HG03108 (cell line): ENCODE data around the gene HUS1B.

ENCODE experiments used
- ATAC-seq: cut with Tn5 transposase; IDR thresholded peaks from one replicate; pipeline ENCODE4 v1.9.1; 2021; ENCODE audit warnings: moderate library complexity; ENCODE audit not compliant: unreplicated experiment

Gene HUS1B

DNA sequence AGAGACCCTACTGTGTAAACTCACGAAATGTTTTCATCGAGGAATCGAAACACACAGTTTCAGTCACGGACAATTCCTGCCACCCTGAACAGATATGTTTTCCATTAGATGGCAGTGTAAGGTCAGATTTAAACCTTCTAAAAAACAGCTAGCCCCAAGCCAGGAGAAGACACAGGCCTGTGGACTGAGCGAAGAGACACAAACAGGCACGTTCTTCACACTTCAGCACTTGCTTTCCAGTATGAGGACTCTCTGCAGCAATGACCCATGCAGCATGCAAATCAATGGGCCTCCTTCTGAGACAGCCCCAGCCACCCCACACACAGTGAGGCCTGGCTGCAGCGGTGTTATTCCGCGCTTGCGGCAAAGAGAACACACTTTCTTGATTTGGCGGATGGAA lies 31.9 kb downstream of the HUS1B start:
- no peak for ATAC-seq

DNA sequence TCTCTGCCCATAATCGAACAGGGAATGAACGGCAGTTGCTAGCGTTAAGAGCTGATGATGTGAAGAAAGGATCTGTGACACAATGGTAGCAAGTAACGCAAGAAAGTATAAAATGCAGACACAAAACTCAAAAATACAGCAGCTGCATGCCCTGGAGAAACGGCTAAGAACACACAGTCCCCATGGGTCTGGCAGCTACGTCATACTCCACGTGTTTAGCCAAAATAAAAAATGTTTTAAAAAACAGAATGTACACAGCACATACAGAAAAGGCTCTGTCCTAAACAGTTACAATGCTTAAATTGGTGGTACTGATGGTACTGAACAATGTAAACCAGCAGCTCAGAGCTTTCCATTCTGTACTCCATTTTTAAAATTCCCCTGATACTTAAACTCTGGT lies 34.4 kb downstream of the HUS1B start:
- no peak for ATAC-seq

DNA sequence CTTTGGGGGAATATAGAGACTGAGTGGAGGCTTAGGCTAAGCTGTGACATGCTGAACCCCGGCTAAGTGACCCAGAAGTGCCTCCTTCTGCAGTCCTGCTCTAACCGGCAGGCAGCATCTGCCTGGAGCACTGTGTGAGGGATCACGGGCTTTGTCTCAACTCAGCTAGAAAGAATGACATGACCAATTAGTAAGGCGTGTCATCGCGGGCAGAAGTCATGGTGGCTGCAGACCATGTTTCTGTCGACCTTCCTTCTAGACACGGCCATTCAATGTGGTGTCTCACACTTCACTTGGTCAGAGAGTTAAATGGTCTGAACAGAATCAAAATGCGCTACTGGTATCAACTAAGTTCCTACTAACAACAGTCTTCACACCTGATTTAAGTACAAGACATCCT lies 35.0 kb downstream of the HUS1B start:
- no peak for ATAC-seq

DNA sequence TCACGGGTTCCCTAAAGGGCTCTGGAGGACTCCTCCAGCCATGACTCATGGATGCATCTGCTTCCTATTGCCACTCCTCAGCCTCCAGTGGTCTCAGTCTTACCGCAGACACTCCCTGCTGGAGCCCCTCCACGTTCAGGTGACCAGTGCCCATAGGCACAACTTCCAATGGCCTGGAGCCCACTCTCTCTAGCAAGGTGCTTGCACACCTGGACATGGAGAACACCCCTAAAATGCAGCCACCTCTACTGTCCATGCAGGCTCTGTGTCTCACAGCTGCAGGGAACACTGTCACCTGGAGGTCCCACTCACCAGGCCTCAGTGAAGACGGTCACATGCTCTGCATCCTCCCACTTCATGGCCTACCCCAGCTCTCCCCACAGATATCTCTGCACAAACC lies 36.0 kb downstream of the HUS1B start:
- no peak for ATAC-seq

DNA sequence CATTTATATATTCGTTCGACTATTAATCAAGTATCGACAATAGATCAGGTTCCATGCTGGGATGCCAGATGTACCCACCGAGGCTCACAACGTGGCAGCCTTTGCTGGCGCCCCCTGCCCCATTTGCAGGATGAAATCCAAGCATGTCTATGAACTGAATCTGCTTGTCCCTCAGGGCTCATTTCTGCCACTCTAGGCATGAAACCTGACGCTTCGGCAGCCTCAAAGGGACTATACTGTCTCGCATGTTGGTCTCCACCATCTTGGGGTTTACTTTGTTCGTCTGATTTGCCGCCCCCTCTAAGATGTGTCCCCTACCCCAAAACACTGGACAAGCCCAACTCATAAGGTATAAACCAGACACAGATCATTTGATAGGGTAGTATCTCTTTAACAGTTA lies 36.7 kb downstream of the HUS1B start:
- ATAC-seq, result no peak

DNA sequence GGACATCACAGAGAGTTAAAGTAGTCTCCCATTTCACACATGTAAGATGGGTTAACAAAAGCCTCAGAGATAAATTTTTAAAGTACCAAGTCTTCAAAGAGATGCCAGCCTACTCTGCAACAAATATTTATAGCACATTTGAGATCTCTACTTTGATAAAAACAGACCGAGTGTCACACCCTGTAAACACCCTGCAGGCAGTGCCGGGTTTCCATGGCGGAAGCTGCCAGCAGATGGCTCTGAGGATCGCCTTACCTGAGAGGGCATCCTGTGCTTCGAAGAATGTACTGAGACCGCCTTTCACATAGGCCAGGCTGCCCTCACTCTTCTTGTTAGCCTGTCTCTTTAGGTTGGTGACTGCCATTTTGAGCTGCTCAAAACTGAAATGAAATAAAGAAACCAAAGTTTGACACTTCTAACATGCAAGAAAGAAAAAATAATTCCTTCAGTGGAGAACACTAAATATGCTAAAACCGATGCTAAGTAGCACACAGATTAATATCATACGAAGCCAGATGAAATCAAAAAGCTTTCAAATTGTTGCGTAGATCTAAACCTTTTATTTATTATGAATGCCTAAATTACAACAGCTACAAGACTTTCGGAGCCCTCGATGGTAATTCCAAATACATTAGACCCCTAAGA lies 39.3 kb downstream of the HUS1B start:
- no peak for ATAC-seq

DNA sequence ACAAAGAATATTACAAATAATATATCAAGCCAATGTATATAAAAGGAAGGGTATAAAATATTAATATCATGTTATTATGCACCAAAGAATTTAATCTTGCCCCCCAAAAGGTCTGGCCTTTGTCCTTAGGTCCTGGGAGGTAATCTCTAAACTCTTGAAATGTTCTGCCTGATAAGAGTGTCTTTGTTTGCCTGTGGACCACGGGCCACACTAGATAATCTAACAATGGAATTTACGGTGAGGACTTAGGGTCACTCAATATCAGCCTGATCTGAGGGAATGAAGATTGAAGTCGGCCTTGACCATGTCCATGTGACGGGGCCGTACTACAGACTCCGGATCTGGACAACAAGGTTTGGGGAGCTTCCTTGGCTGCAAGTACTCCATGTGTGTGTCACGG lies 42.9 kb downstream of the HUS1B start:
- no peak for ATAC-seq

DNA sequence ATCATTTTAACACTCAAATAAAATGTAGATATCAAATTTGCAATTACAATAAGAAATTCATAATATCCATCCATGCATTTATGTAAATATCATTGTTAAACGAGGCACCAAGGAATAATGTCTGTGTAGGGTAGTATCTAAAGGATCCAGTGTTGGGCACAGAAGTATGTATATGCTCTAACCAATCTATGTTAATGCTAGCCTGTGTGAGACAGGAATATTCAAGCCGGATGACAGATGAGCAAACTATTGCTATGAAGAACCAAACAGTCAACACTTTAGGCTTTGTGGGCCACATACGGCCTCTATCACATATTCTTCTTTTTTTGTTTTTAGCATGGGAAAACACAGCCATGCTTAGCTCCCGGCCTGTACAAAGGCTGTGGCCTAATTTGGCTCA lies 45.0 kb downstream of the HUS1B start:
- no peak for ATAC-seq

DNA sequence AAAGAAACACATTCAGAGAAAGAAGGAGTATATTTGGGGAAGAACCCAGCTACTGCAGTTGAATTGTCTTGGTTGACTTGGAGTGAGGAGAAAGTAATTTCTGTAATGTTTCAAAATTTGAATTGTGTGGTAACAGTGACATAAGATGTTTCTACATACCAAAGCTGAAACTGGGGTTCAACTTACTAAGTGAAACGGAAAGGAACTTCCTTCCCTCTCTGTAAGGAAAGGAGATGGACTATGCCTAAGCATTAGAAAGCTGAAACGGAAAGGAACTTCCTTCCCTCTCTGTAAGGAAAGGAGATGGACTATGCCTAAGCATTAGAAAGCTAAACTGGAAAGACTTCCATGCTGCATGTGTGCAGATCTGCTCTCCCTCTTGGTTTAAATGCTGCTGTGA lies 46.0 kb downstream of the HUS1B start:
- ATAC-seq, result no peak

DNA sequence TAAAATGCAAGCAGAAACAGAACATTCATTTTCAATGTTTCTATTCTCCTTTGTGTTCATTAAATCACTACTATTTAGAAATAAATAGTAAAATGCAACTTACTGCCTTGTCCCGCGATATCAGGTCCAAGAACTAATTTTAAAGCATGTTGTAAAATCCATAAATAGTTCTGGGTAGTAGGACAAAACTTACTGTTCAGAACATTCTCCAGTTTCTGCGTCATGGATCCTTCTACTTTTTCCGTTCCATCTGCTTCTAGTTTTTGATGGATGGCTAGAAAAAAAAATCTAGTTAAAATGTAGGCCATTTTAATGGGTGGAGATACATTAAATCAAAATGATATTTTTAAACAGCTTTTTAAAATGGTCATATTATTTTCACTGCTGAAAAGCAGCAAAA lies 47.0 kb downstream of the HUS1B start:
- ATAC-seq, result no peak

DNA sequence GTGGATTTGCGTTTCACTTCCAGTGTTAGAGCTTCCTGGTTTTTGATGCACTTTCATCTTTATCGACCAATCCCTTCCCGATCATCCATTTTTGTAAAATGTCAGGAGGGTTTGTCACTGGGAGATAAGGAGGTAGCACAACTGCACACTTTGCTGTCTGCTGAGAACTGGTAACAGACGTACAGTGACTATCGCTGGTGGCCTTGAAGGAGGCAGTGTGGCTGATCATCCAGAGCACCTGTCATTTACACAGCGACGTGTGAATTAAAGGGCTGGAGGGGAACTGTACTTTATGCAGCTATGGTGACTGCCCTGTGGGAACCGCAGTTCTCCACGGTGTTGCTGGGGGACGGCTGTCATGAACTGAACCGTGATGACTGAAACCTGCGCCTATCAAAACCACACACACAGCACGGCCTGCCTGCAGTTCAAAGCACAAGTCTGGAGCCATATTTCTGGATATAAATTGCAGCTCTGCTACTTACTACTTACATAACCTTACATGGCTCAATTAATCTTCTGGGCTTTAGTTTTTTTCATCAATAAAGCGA lies 50.0 kb downstream of the HUS1B start:
- ATAC-seq, result no peak
